Keratinocyte (primary cell): ENCODE data around the gene DBNL. TPM values are rescaled to one million over a fixed set of nuclear protein-coding genes. Genes with fewer than 3 reads are reported as not detected.
A peak's percentile ranks its signal among the peaks of the same experiment; 100 is the strongest.

Experiments
- DNase-seq: peaks from one replicate; pipeline ENCODE4 v3.0.0-alpha.2; 2011; ENCODE audit warnings: low read depth, missing footprints, low spot score
- FAIRE-seq: peaks from 2 replicates; lab custom pipeline; 2011; peaks lifted over from hg19 to GRCh38; lab: Jason Lieb, UNC
- H2AFZ ChIP-seq: 2 replicates; pipeline ENCODE4 v1.6.0; 2012; ENCODE audit warnings: low read length, control low read depth, inconsistent platforms; ENCODE audit not compliant: control insufficient read depth
- H3K27ac ChIP-seq: 2 replicates; pipeline ENCODE4 v1.5.1; 2011; ENCODE audit warnings: low read length; ENCODE audit not compliant: control insufficient read depth, insufficient read depth
- H3K27me3 ChIP-seq: 3 replicates; pipeline ENCODE4 v1.6.0; 2011; ENCODE audit warnings: low read length; ENCODE audit not compliant: control insufficient read depth, insufficient read depth; ENCODE audit errors: extremely low read depth
- H3K36me3 ChIP-seq, 2 experiments: 2 replicates in 1 of 2; 3 replicates in 1 of 2; pipeline ENCODE4 v1.5.1; 2011; ENCODE audit warnings: low read length in 2 of 2, mild to moderate bottlenecking in 1 of 2; ENCODE audit not compliant: control insufficient read depth in 2 of 2, insufficient read depth in 2 of 2; ENCODE audit errors: extremely low read depth in 1 of 2
- H3K4me1 ChIP-seq: 3 replicates; pipeline ENCODE4 v1.5.1; 2011; ENCODE audit warnings: low read length; ENCODE audit not compliant: control insufficient read depth, insufficient read depth; ENCODE audit errors: extremely low read depth
- H3K4me2 ChIP-seq: 3 replicates; pipeline ENCODE4 v1.6.0; 2011; ENCODE audit warnings: low read depth, low read length; ENCODE audit not compliant: control insufficient read depth, insufficient read depth; ENCODE audit errors: extremely low read depth
- H3K4me3 ChIP-seq, 3 experiments: fragments of 200-600 bp in 1 of 3; sonication (generic) in 1 of 3; 2 replicates in 2 of 3; 3 replicates in 1 of 3; pipeline ENCODE4 v1.5.1; 2011 to 2016; ENCODE audit warnings: low read length in 3 of 3, mild to moderate bottlenecking in 3 of 3, control low read depth in 2 of 3, inconsistent platforms in 1 of 3, low read depth in 1 of 3, mixed read lengths in 1 of 3, mixed run types in 1 of 3, moderate library complexity in 1 of 3; ENCODE audit not compliant: control insufficient read depth in 2 of 3, insufficient read depth in 2 of 3; ENCODE audit errors: extremely low read depth in 1 of 3
- H3K79me2 ChIP-seq: 2 replicates; pipeline ENCODE4 v1.6.0; 2012; ENCODE audit warnings: low read length; ENCODE audit not compliant: control insufficient read depth, insufficient read depth
- H3K9ac ChIP-seq: 3 replicates; pipeline ENCODE4 v1.6.0; 2011; ENCODE audit warnings: low read length; ENCODE audit not compliant: control insufficient read depth, insufficient read depth; ENCODE audit errors: extremely low read depth
- H3K9me1 ChIP-seq: 3 replicates; pipeline ENCODE4 v1.6.0; 2011; ENCODE audit warnings: low read length; ENCODE audit not compliant: control insufficient read depth, insufficient read depth; ENCODE audit errors: extremely low read depth
- H3K9me3 ChIP-seq: 2 replicates; pipeline ENCODE4 v1.5.1; 2012; ENCODE audit warnings: low read depth, low read length; ENCODE audit not compliant: control insufficient read depth
- H4K20me1 ChIP-seq: 3 replicates; pipeline ENCODE4 v1.6.0; 2011; ENCODE audit warnings: low read length; ENCODE audit not compliant: control insufficient read depth, insufficient read depth; ENCODE audit errors: extremely low read depth
- EZH2 ChIP-seq: IDR thresholded peaks from one replicate; pipeline ENCODE4 v1.6.1; 2012; ENCODE audit warnings: inconsistent platforms, mild to moderate bottlenecking, low read length, moderate library complexity
- dilution Hi-C: fragments of 300-500 bp; cut with MboI; formaldehyde crosslinking; loops from one replicate; pipeline ENCODE4 v1.7.0; 2020; ENCODE audit warnings: low sequenced_read_pairs; ENCODE audit not compliant: extremely low pct_ligation_motif_present
- polyA plus RNA-seq, 5 experiments: library from polyadenylated mRNA; depleted of rRNA in 3 of 5; stranded (reverse) in 3 of 5; stranded (forward) in 1 of 5; unstranded in 1 of 5; fragments of >200 nt; gene quantifications; 1 replicate in 1 of 5; 2 replicates in 3 of 5; 3 replicates in 1 of 5; pipeline versions ENCODE4 v1.2.1 to v1.2.3, GENCODE V29; 2011 to 2012; ENCODE audit warnings: missing spikeins in 2 of 5, low read depth in 1 of 5, low replicate concordance in 1 of 5
- TF ChIP-seq, protein P1 (sequence below), 3 experiments: IDR thresholded peaks in 1 of 3; conservative IDR thresholded peaks in 1 of 3; optimal IDR thresholded peaks in 1 of 3; 2 replicates in 2 of 3; 3 replicates in 1 of 3; pipeline versions ENCODE3 to v1.5.1; 2011; ENCODE audit warnings: low read length in 3 of 3, mild to moderate bottlenecking in 3 of 3, moderate library complexity in 2 of 3, control low read depth in 1 of 3, inconsistent platforms in 1 of 3; ENCODE audit not compliant: insufficient read depth in 2 of 3; ENCODE audit errors: extremely low read depth in 1 of 3

The DBNL gene
- polyA plus RNA-seq, 1 donor (not counting 4 experiments of a cell fraction or from before 2014, with no cell fraction given): 76.1 TPM

DNA sequence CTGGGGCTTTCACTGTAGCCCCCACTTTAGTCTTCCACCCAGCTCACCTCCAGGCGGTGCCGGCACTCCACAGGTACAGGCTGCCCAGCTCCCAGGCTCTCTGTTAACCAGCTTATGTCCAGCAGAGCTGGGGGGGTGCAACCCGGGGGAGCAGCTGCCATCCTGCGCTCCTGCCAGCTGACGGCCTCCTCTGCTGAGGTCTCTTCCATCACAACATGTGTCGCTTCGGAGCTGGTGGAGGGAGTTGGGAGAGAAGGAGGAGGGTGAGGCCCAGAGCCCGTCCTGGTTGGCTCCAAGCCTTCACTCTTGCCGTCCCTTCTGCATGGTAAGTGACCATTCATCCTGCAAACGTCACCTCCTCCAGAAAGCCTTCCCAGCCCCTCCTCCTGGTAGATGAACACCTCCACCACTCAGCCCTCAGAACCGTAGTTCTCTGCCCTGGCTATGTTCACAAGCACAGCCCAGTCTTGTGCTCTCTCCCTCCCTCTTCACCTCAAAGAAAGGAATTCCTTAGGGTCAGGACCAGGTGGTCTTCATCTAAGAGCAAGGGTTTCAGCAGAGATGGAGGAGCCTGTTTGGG is 36.3 kb downstream of the DBNL start:
- dilution Hi-C loops: no loop called here
- Histone ChIP-seq H3K4me2 (peak overlapping the region; percentile 77), H4K20me1 (no peaks in the 10 kb centered on the region), H3K4me1 (peaks cover 3% of the 10 kb centered on the region), H3K36me3 (peaks cover 6 to 26% of the 10 kb centered on the region in 2 experiments), H3K27me3 (no peaks in the 10 kb centered on the region), H3K27ac (no peak overlapping the region), H3K4me3 (no peak overlapping the region), H3K9me1 (no peaks in the 10 kb centered on the region), H3K9me3 (no peaks in the 10 kb centered on the region), H3K79me2 (no peaks in the 10 kb centered on the region), H3K9ac (no peak overlapping the region), H2AFZ (no peak overlapping the region)
- no peak for TF ChIP-seq EZH2
- DNase-seq: no peak
- FAIRE-seq: no peak

DNA sequence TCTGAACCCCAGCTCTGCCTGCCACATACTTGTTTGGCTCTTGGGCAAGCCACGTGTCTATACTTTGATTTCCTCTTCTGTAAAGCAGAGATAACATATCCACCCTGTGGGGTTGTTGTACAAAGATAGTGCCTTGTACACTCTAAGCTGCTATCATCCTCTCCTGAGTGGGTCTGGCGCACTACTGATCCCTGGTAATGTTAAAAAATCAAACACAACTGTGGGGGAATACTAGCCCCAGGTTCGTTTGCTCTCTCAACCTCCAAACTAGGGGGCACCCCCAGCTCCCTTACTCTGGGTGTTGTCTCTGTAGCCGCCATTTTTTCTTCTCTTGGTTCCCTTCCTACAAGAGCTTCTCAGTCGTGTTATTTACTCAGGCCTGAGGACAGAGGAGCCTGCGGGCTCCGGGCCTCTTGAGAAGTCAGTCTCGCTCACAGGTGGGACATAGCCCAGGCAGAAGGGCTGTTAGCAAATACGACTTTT is 36.8 kb downstream of the DBNL start:
- Histone ChIP-seq H3K4me3 (peak overlapping the region; percentile 49 to 81 (median 78)), H3K4me1 (peaks cover 3% of the 10 kb centered on the region), H3K36me3 (peaks cover 6 to 25% of the 10 kb centered on the region in 2 experiments), H3K9me3 (no peaks in the 10 kb centered on the region), H3K4me2 (peak overlapping the region; percentile 77), H3K79me2 (no peaks in the 10 kb centered on the region), H2AFZ (no peak overlapping the region), H3K27me3 (no peaks in the 10 kb centered on the region), H3K9ac (no peak overlapping the region), H3K27ac (no peak overlapping the region), H3K9me1 (no peaks in the 10 kb centered on the region), H4K20me1 (no peaks in the 10 kb centered on the region)
- dilution Hi-C loops: no loop called here
- FAIRE-seq: no peak
- TF ChIP-seq, protein P1, sequence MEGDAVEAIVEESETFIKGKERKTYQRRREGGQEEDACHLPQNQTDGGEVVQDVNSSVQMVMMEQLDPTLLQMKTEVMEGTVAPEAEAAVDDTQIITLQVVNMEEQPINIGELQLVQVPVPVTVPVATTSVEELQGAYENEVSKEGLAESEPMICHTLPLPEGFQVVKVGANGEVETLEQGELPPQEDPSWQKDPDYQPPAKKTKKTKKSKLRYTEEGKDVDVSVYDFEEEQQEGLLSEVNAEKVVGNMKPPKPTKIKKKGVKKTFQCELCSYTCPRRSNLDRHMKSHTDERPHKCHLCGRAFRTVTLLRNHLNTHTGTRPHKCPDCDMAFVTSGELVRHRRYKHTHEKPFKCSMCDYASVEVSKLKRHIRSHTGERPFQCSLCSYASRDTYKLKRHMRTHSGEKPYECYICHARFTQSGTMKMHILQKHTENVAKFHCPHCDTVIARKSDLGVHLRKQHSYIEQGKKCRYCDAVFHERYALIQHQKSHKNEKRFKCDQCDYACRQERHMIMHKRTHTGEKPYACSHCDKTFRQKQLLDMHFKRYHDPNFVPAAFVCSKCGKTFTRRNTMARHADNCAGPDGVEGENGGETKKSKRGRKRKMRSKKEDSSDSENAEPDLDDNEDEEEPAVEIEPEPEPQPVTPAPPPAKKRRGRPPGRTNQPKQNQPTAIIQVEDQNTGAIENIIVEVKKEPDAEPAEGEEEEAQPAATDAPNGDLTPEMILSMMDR (optimal IDR thresholded peaks at IDR 0.05 in 1 of 3, IDR thresholded peaks at IDR 0.05 in 1 of 3, conservative IDR thresholded peaks at IDR 0.05 in 1 of 3; ENCODE audit: extremely low read depth in 1 of 3, insufficient read depth in 2 of 3, low read length in 3 of 3): no peak
- DNase-seq: no peak
